Measurements from ENCODE around the gene ARAP1.

ARAP1 gene

DNA sequence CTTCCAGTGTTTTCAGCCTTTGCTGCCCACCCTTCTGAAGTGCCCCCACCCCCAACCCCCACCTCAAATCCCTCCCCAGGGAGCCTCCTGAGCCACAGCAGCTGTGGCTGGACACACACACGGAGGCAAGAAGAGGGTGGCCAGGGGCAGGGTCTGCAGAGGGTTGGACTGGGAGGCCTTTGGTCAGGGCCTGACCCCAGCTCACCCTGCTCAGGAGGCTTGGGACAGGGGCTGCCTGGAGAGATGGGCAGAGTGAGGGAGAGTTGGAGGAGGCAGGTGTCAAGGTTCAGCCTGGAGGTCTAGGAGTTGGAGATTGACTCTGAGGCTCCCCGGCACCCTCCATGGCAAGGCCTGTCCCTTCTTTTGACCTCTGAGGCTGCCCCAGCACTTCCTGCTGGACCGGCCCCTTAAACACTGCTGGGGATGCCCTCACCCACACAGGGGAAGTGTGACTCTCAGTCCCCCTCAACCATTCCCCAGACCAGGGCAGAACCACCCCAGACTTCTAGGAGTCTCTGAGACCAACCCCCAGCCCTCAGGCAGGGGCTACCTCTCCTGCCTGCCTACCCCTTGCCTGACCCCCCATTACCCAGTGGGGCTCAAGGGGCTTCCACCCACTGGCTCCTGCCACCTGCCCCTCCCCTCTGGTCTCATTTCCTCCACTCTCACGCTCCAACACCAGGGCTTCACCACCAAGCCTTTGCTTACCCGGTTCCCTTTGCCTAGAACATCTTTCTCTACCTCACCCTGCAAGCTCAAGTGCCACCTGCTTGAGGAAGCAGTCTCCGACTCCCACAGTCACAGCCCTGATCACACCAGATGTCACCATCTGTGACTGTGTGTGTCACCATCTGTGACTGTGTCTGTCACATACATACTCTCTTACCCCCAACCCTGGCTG, 8.6 kb downstream of the ARAP1 start:
- peak in 1 of 2 experiments; percentile 58 for DNase-seq (ENCODE audit: low read depth in 1 of 2, low spot score in 1 of 2)
- Histone ChIP-seq H3K27ac (replicated peaks) (no peak overlapping the region), H3K4me3 (replicated peaks; ENCODE audit: insufficient read depth, low read length) (no peak overlapping the region), H3K27me3 (ENCODE audit: insufficient read depth, poor library complexity, severe bottlenecking) (no peaks in the 10 kb centered on the region)
- TF ChIP-seq CTCF (IDR thresholded peaks at IDR 0.05; ENCODE audit: insufficient read depth, low read length) (no peak), POLR2AphosphoS5 (IDR thresholded peaks at IDR 0.05; ENCODE audit: low read depth) (peak; percentile 93)

DNA sequence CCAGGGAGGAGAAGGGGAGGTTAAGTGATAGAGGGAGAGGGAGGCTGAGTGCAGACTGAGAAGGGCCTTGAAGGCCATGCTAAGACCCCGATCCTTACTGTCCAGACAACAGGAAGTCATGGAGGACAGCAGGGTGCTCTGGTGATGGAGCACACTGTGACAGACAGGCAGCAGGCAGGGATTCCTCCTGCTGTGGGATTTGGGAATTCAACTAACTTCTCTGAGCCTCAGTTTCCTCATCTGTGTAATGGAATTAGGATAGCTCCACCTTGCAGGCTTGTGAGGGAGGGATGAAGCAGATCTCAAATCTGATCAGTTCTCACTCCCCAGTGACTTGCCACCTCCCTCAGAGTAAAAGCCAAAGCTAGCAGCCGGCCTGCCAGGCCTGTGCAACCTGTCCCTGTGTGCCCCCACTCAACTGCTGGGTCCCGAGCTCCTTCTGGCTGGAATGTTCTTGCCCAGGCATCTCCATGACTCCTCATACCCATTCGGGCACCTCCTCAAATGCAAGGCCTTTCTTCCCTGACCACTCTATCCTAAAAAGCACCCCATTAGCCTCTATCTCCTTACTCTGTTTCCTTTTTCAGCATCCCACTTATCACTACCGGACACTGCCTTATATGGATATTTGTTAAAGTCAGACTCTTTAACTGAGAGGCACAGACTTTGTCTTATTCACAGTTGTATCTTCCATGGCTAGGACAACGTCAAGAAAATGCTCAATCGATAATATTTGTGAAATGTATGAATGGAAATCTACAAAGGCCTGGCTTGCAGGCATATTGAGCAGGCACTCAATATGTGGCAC, 9.5 kb downstream of the ARAP1 start:
- Histone ChIP-seq H3K4me3 (replicated peaks; ENCODE audit: insufficient read depth, low read length) (no peak overlapping the region), H3K27me3 (ENCODE audit: insufficient read depth, poor library complexity, severe bottlenecking) (no peaks in the 10 kb centered on the region), H3K27ac (replicated peaks) (no peak overlapping the region; the same call in 1 of the 2 replicates)
- no peak for TF ChIP-seq GABPA (IDR thresholded peaks at IDR 0.05; ENCODE audit: low read depth)
- TF ChIP-seq REST (IDR thresholded peaks at IDR 0.05; ENCODE audit: insufficient replicate concordance, low read depth): no peak
- no peak for TF ChIP-seq POLR2AphosphoS5 (IDR thresholded peaks at IDR 0.05; ENCODE audit: low read depth)
- no peak for TF ChIP-seq CTCF (IDR thresholded peaks at IDR 0.05; ENCODE audit: insufficient read depth, low read length)
- no peak for TF ChIP-seq SPI1 (IDR thresholded peaks at IDR 0.05; ENCODE audit: borderline replicate concordance, low read depth)
- no peak for DNase-seq (ENCODE audit: low read depth in 1 of 2, low spot score in 1 of 2)

GRCh38 chr11:72741849-72742512, 10.2 kb downstream of the ARAP1 start:
- Histone ChIP-seq H3K27me3 (ENCODE audit: insufficient read depth, poor library complexity, severe bottlenecking) (no peaks in the 10 kb centered on the region), H3K27ac (replicated peaks) (peak overlapping the region; percentile 59), H3K4me3 (replicated peaks; ENCODE audit: insufficient read depth, low read length) (no peak overlapping the region)
- no peak for TF ChIP-seq POLR2AphosphoS5 (IDR thresholded peaks at IDR 0.05; ENCODE audit: low read depth)
- DNase-seq (ENCODE audit: low read depth in 1 of 2, low spot score in 1 of 2): peak in 1 of 2 experiments; percentile 62

GRCh38 chr11:72741429-72741833, 10.8 kb downstream of the ARAP1 start:
- Histone ChIP-seq H3K27ac (replicated peaks) (peak overlapping the region; percentile 59), H3K27me3 (ENCODE audit: insufficient read depth, poor library complexity, severe bottlenecking) (no peaks in the 10 kb centered on the region), H3K4me3 (replicated peaks; ENCODE audit: insufficient read depth, low read length) (no peak overlapping the region)
- TF ChIP-seq GABPA (IDR thresholded peaks at IDR 0.05; ENCODE audit: low read depth): no peak
- peak; percentile 76 for TF ChIP-seq SPI1 (IDR thresholded peaks at IDR 0.05; ENCODE audit: borderline replicate concordance, low read depth)
- no peak for TF ChIP-seq CTCF (IDR thresholded peaks at IDR 0.05; ENCODE audit: insufficient read depth, low read length)
- TF ChIP-seq POLR2AphosphoS5 (IDR thresholded peaks at IDR 0.05; ENCODE audit: low read depth): peak; percentile 93
- DNase-seq (ENCODE audit: low read depth in 1 of 2, low spot score in 1 of 2): peak; percentile 69 to 75
